ENCODE results near the gene RNLS. TPM values are rescaled to one million over a fixed set of nuclear protein-coding genes. Genes with fewer than 3 reads are reported as not detected.

The RNLS gene
- 10 to 100 TPM in 9 of 10 donors, 1 to 10 TPM in 1; 9.7 to 22.2 (median 18.1) TPM for total RNA-seq
- polyA plus RNA-seq, result 1 to 10 TPM; 4.1 to 4.5 TPM
- long read RNA-seq, donor 1, result 0 reads
- long read RNA-seq, donor 2, partial matches to known transcripts, result 0 of 4 reads
- long read RNA-seq, donor 2, other reads (novel, unspliced or antisense), result 3 of 4 reads
- long read RNA-seq, donor 3, partial matches to known transcripts, result 0 of 1 reads
- long read RNA-seq, donor 3, other reads (novel, unspliced or antisense), result 0 of 1 reads

- intact Hi-C loops (cut with DNase I), result loop anchor here in 1 of 10 donors (10.0 kb wide), 1 partner anchor 212 kb away; no protein-coding TSS in a partner anchor
- no peaks in the 10 kb centered on the region for H3K9me3 ChIP-seq
- peaks cover 0 to 11% (median 7%) of the 10 kb centered on the region in 9 donors for H3K4me1 ChIP-seq
- no peaks in the 10 kb centered on the region for H3K36me3 ChIP-seq
- 2% methylated on average over 63 of the region's 63 CpGs for WGBS, 2 donors
- no peaks in the 10 kb centered on the region for H3K27me3 ChIP-seq
- ATAC-seq (peak; percentile 95 to 98 (median 96)), DNase-seq (peak; percentile 61 to 80)
- H3K4me3 ChIP-seq, result peak within 1 kb of the TSS; percentile 60 to 81 (median 70)
- H3K27ac ChIP-seq, result peak within 1 kb of the TSS; percentile 79 to 96 (median 94)
- TF ChIP-seq, protein P1, sequence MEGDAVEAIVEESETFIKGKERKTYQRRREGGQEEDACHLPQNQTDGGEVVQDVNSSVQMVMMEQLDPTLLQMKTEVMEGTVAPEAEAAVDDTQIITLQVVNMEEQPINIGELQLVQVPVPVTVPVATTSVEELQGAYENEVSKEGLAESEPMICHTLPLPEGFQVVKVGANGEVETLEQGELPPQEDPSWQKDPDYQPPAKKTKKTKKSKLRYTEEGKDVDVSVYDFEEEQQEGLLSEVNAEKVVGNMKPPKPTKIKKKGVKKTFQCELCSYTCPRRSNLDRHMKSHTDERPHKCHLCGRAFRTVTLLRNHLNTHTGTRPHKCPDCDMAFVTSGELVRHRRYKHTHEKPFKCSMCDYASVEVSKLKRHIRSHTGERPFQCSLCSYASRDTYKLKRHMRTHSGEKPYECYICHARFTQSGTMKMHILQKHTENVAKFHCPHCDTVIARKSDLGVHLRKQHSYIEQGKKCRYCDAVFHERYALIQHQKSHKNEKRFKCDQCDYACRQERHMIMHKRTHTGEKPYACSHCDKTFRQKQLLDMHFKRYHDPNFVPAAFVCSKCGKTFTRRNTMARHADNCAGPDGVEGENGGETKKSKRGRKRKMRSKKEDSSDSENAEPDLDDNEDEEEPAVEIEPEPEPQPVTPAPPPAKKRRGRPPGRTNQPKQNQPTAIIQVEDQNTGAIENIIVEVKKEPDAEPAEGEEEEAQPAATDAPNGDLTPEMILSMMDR (IDR thresholded peaks at IDR 0.05), result peak; percentile 59 to 90 (median 85)
These were observed at the start of gene RNLS for GRCh38 chr10:88582806-88583583. Gene RNLS (minus strand): TSS chr10:88583318.

- intact Hi-C loops (cut with DNase I), result no loop called here
- no peaks in the 10 kb centered on the region for H3K27me3 ChIP-seq
- no peak overlapping the region for H3K27ac ChIP-seq
- peaks cover 0 to 27% (median 3%) of the 10 kb centered on the region in 11 donors for H3K9me3 ChIP-seq
- TF ChIP-seq, protein P1 (IDR thresholded peaks at IDR 0.05), result no peak
- ATAC-seq (no peak), DNase-seq (no peak)
- no peaks in the 10 kb centered on the region for H3K36me3 ChIP-seq
- H3K4me1 ChIP-seq, result no peaks in the 10 kb centered on the region
- H3K4me3 ChIP-seq, result no peak overlapping the region
These were observed 41.7 kb upstream of the RNLS start for GRCh38 chr10:88624840-88625239.

- Histone ChIP-seq H3K27ac (no peak overlapping the region), H3K36me3 (no peaks in the 10 kb centered on the region), H3K27me3 (no peaks in the 10 kb centered on the region), H3K4me1 (no peaks in the 10 kb centered on the region), H3K4me3 (no peak overlapping the region), H3K9me3 (peaks cover 0 to 23% (median 3%) of the 10 kb centered on the region in 11 donors)
- no peak for DNase-seq
- TF ChIP-seq, protein P1 (IDR thresholded peaks at IDR 0.05), result no peak
- intact Hi-C loops (cut with DNase I), result no loop called here
- ATAC-seq, result no peak
- 68 to 69% methylated on average over 2 of the region's 2 CpGs for WGBS, 2 donors
These were observed 40.7 kb upstream of the RNLS start for GRCh38 chr10:88623835-88624234.

DNA sequence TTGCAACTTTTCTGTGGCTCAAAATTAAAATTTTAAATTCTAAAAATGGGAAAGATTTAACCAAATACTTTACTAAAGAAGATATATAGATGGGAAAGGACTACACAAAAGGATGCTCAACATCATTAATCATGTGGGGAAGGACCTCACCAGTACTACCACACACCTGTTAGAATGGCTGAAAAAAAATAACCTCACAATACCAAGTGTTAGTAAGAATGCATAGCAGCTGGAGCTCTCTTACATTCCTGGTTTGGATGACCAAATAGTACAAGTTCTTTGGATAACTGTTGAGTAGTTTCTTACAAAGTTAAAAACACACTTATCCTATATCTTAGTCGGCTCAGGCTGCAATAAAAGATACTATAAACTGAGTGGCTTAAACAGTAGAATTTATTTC lies 37.3 kb upstream of the RNLS start:
- Histone ChIP-seq H3K27me3 (no peaks in the 10 kb centered on the region), H3K4me3 (no peak overlapping the region), H3K4me1 (no peaks in the 10 kb centered on the region), H3K27ac (no peak overlapping the region), H3K9me3 (peaks cover 0 to 9% (median 0%) of the 10 kb centered on the region in 11 donors), H3K36me3 (no peaks in the 10 kb centered on the region)
- 75 to 77% methylated on average over 1 of the region's 1 CpG for WGBS, 2 donors
- DNase-seq (no peak), ATAC-seq (no peak)
- intact Hi-C loops (cut with DNase I), result no loop called here
- TF ChIP-seq, protein P1 (IDR thresholded peaks at IDR 0.05), result no peak

Data from heart right ventricle (tissue), 16 donors.